IMR-90 (cell line): ENCODE data around the gene FRAS1. TPM values are rescaled to one million over a fixed set of nuclear protein-coding genes. Genes with fewer than 3 reads are reported as not detected.

Source experiments
- ATAC-seq: fragments of 200-7000 bp; cut with Tn5 transposase; 2 replicates; pipeline ENCODE4 v1.9.1; 2020; ENCODE audit warnings: low read depth, mild to moderate bottlenecking, moderate library complexity
- BruUV-seq: library from RNA; stranded (reverse); fragments of 400-500 nt; replicated peaks from 2 replicates; lab custom pipeline; 2021; lab: Mats Ljungman, UMichigan
- CTCF ChIA-PET: fragments of 300-600 bp; formaldehyde crosslinking; extraction: SDS; loops from one replicate; lab custom pipeline; 2021; ENCODE audit warnings: antibody characterized with exemption; lab: Yijun Ruan, JAX
- POLR2A ChIA-PET: fragments of 300-600 bp; sonication (Branson Sonifier 250); formaldehyde crosslinking; loops from one replicate; lab custom pipeline; 2022; ENCODE audit warnings: antibody characterized with exemption; ENCODE audit not compliant: unreplicated experiment; lab: Charles Lee
- DNase-seq: peaks from one replicate; pipeline ENCODE4 v3.0.0; 2013
- H2AFZ ChIP-seq: replicated peaks from 2 replicates; pipeline ENCODE3; 2013; ENCODE audit warnings: low read length, mild to moderate bottlenecking; ENCODE audit not compliant: poor library complexity
- H2AK5ac ChIP-seq: 2 replicates; pipeline ENCODE4 v1.6.1; 2013; ENCODE audit warnings: low read depth, low read length, inconsistent platforms
- H2AK9ac ChIP-seq: replicated peaks from 2 replicates; pipeline ENCODE3; 2013; ENCODE audit warnings: mild to moderate bottlenecking, low read depth, low read length, moderate library complexity; ENCODE audit not compliant: poor library complexity
- H2BK120ac ChIP-seq: 2 replicates; pipeline ENCODE4 v1.6.1; 2013; ENCODE audit warnings: low read depth, low read length, inconsistent platforms
- H2BK15ac ChIP-seq: 3 replicates; pipeline ENCODE4 v1.6.1; 2013; ENCODE audit warnings: low read depth, low read length, inconsistent platforms
- H2BK20ac ChIP-seq: 2 replicates; pipeline ENCODE4 v1.6.1; 2013; ENCODE audit warnings: low read depth, mild to moderate bottlenecking, inconsistent platforms, low read length, moderate library complexity
- H2BK5ac ChIP-seq: 2 replicates; pipeline ENCODE4 v1.6.1; 2013; ENCODE audit warnings: mild to moderate bottlenecking, low read depth, low read length, inconsistent platforms; ENCODE audit not compliant: poor library complexity, severe bottlenecking
- H3K14ac ChIP-seq: replicated peaks from 2 replicates; pipeline ENCODE4 v1.6.1; 2013; ENCODE audit warnings: low read depth, low read length, inconsistent platforms
- H3K18ac ChIP-seq: 2 replicates; pipeline ENCODE4 v1.6.1; 2013; ENCODE audit warnings: low read depth, low read length, control low read depth
- H3K23ac ChIP-seq: 2 replicates; pipeline ENCODE4 v1.6.1; 2013; ENCODE audit warnings: low read depth, low read length, inconsistent platforms
- H3K27ac ChIP-seq: 2 replicates; pipeline ENCODE4 v1.5.1; 2013; ENCODE audit warnings: mild to moderate bottlenecking, control low read depth, low read length; ENCODE audit not compliant: insufficient read depth
- H3K27me3 ChIP-seq: 2 replicates; pipeline ENCODE4 v1.6.1; 2013; ENCODE audit warnings: low read length; ENCODE audit not compliant: control insufficient read depth, insufficient read depth
- H3K36me3 ChIP-seq: 2 replicates; pipeline ENCODE4 v1.6.1; 2013; ENCODE audit warnings: low read length, mixed read lengths; ENCODE audit not compliant: control insufficient read depth, insufficient read depth
- H3K4ac ChIP-seq: 2 replicates; pipeline ENCODE4 v1.6.1; 2013; ENCODE audit warnings: low read depth, low read length, inconsistent platforms
- H3K4me1 ChIP-seq: 2 replicates; pipeline ENCODE4 v1.6.1; 2013; ENCODE audit warnings: low read length, mixed read lengths; ENCODE audit not compliant: control insufficient read depth, insufficient read depth
- H3K4me2 ChIP-seq: 2 replicates; pipeline ENCODE4 v1.6.1; 2013; ENCODE audit warnings: low read depth, mild to moderate bottlenecking, control low read depth, low read length, moderate library complexity
- H3K4me3 ChIP-seq: 2 replicates; pipeline ENCODE4 v1.5.1; 2013; ENCODE audit warnings: low read depth, mild to moderate bottlenecking, control low read depth, low read length, moderate library complexity; ENCODE audit not compliant: insufficient read depth
- H3K56ac ChIP-seq: 2 replicates; pipeline ENCODE4 v1.6.1; 2013; ENCODE audit warnings: low read length, inconsistent platforms; ENCODE audit not compliant: insufficient read depth; ENCODE audit errors: extremely low read depth
- H3K79me1 ChIP-seq, 2 experiments: 2 replicates each; pipeline ENCODE4 v1.6.1; 2013; ENCODE audit warnings: low read length in 2 of 2, inconsistent platforms in 1 of 2, low read depth in 1 of 2
- H3K9ac ChIP-seq: 2 replicates; pipeline ENCODE4 v1.6.1; 2013; ENCODE audit warnings: low read depth, low read length, control low read depth
- H3K9me1 ChIP-seq: 2 replicates; pipeline ENCODE4 v1.6.1; 2013; ENCODE audit warnings: low read length, inconsistent platforms; ENCODE audit not compliant: insufficient read depth
- H3K9me3 ChIP-seq: 2 replicates; pipeline ENCODE4 v1.6.1; 2013; ENCODE audit warnings: low read length; ENCODE audit not compliant: control insufficient read depth, insufficient read depth
- H4K20me1 ChIP-seq: 2 replicates; pipeline ENCODE4 v1.6.1; 2013; ENCODE audit warnings: low read length, inconsistent platforms; ENCODE audit not compliant: insufficient read depth
- H4K5ac ChIP-seq: 2 replicates; pipeline ENCODE4 v1.6.1; 2013; ENCODE audit warnings: mild to moderate bottlenecking, low read depth, low read length, control low read depth
- H4K8ac ChIP-seq, 2 experiments: 2 replicates each; pipeline ENCODE4 v1.6.1; 2013; ENCODE audit warnings: low read depth in 2 of 2, low read length in 2 of 2, control low read depth in 1 of 2, inconsistent platforms in 1 of 2
- H4K91ac ChIP-seq: 2 replicates; pipeline ENCODE4 v1.6.1; 2013; ENCODE audit warnings: low read depth, low read length, inconsistent platforms; ENCODE audit not compliant: insufficient read depth
- CEBPB ChIP-seq: IDR thresholded peaks from 2 replicates; pipeline ENCODE4 v1.6.1; 2012; ENCODE audit warnings: low read depth, low read length, improper control_type of control experiment
- CHD1 ChIP-seq: IDR thresholded peaks from 2 replicates; pipeline ENCODE4 v1.6.1; 2012; ENCODE audit warnings: low read depth, low read length, improper control_type of control experiment
- CTCF ChIP-seq: conservative IDR thresholded peaks from 2 replicates; pipeline ENCODE4 v1.5.1; 2012; ENCODE audit warnings: mild to moderate bottlenecking, low read depth, low read length, improper control_type of control experiment
- ELK1 ChIP-seq: fragments of 150-350 bp; IDR thresholded peaks from 2 replicates; pipeline ENCODE4 v1.6.1; 2016; ENCODE audit warnings: low read depth, mild to moderate bottlenecking, low read length, moderate library complexity, borderline replicate concordance
- FOS ChIP-seq: fragments of 150-350 bp; IDR thresholded peaks from 2 replicates; pipeline ENCODE4 v1.6.1; 2016; ENCODE audit warnings: low read depth, low read length
- MAFK ChIP-seq: IDR thresholded peaks from 2 replicates; pipeline ENCODE4 v1.6.1; 2012; ENCODE audit warnings: low read depth, low read length, improper control_type of control experiment
- MAZ ChIP-seq: IDR thresholded peaks from 2 replicates; pipeline ENCODE4 v1.6.1; 2012; ENCODE audit warnings: low read depth, mild to moderate bottlenecking, low read length, improper control_type of control experiment, moderate library complexity, borderline replicate concordance
- MXI1 ChIP-seq: IDR thresholded peaks from 2 replicates; pipeline ENCODE4 v1.6.1; 2012; ENCODE audit warnings: low read depth, mild to moderate bottlenecking, low read length, moderate library complexity, borderline replicate concordance
- NFE2L2 ChIP-seq: fragments of 150-350 bp; IDR thresholded peaks from 2 replicates; pipeline ENCODE4 v1.6.1; 2016; ENCODE audit warnings: low read depth, mild to moderate bottlenecking, low read length
- POLR2A ChIP-seq: IDR thresholded peaks from 2 replicates; pipeline ENCODE4 v1.6.1; 2012; ENCODE audit warnings: mild to moderate bottlenecking, low read depth, low read length
- RCOR1 ChIP-seq: IDR thresholded peaks from 2 replicates; pipeline ENCODE4 v1.6.1; 2012; ENCODE audit warnings: mild to moderate bottlenecking, low read length, improper control_type of control experiment; ENCODE audit not compliant: insufficient replicate concordance
- RFX5 ChIP-seq: IDR thresholded peaks from 2 replicates; pipeline ENCODE4 v1.8.0; 2012; ENCODE audit warnings: low read depth, mild to moderate bottlenecking, low read length, moderate library complexity
- SMC3 ChIP-seq: fragments of 150-350 bp; IDR thresholded peaks from 2 replicates; pipeline ENCODE4 v1.6.1; 2016; ENCODE audit warnings: low read depth, mild to moderate bottlenecking, antibody characterized with exemption, low read length, moderate library complexity
- USF2 ChIP-seq: fragments of 150-350 bp; IDR thresholded peaks from 2 replicates; pipeline ENCODE4 v1.6.1; 2017; ENCODE audit warnings: mild to moderate bottlenecking, antibody characterized with exemption, low read length, low read depth
- WGBS, 2 experiments: methylation state at CpG; one replicate each; pipeline versions ENCODE4 v1.1.5 to v1.1.7; 2013; ENCODE audit warnings: missing lambda C conversion rate in 2 of 2; ENCODE audit not compliant: insufficient read length in 1 of 2; ENCODE audit errors: extremely low coverage in 2 of 2; 5-methylcytosine and 5-hydroxymethylcytosine counted together
- dilution Hi-C: fragments of 300-500 bp; cut with HindIII; formaldehyde crosslinking; loops from one replicate; pipeline ENCODE4 v1.14.3; 2018; ENCODE audit warnings: low sequenced_read_pairs; ENCODE audit not compliant: unreplicated experiment
- in situ Hi-C: fragments of 300-500 bp; cut with MboI; formaldehyde crosslinking; loops from 3 replicates; pipeline ENCODE4 v1.14.3; 2019; ENCODE audit warnings: low sequenced_read_pairs, inconsistent platforms, mixed read lengths
- intact Hi-C: fragments of 100-400 bp; cut with micrococcal nuclease; formaldehyde crosslinking; loops from 2 replicates; pipeline ENCODE4 v1.10.0; 2022
- polyA plus RNA-seq, 3 experiments: library from polyadenylated mRNA; depleted of rRNA; stranded (reverse); fragments of >200 nt; gene quantifications; 2 replicates each; pipeline ENCODE4 v1.2.3, GENCODE V29; 2012; ENCODE audit warnings: low replicate concordance in 1 of 3
- total RNA-seq: library from RNA; depleted of rRNA; stranded (reverse); fragments of >200 nt; gene quantifications from 2 replicates; pipeline ENCODE4 v1.2.3, GENCODE V29; 2012

The FRAS1 gene
- total and polyA plus RNA-seq, 2 of the 4 experiments (the other 2 are of a cell fraction), result under 0.01 to 0.03 TPM

DNA sequence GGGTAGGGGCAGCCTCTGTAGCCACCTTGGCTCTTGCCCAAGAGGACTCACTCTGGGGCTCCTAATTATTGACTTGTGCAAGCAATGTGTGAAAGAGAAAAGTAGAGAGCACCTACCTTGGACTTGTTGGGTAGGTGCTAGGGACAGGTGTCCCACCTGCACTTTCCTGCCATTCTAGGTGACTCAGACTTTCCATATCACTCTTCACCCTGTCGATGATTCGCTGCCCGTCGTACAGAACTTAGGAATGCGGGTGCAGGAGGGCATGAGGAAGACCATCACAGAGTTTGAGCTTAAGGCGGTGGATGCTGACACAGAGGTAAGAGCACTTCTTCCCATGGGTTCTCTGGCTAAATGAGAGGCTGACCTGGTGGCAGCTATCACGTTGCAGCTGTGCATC is 407.1 kb downstream of the FRAS1 start:
- Histone ChIP-seq H3K14ac (no peak overlapping the region), H3K27me3 (0 out of 2 replicates have a peak, but pooled peaks cover 6% of the 10 kb centered on the region), H3K79me1 (no peaks in the 10 kb centered on the region), H3K4me1 (no peaks in the 10 kb centered on the region), H3K18ac (no peak overlapping the region), H2BK15ac (no peak overlapping the region), H3K27ac (no peak overlapping the region), H3K4ac (no peak overlapping the region), H4K91ac (no peak overlapping the region), H4K8ac (no peak overlapping the region), H3K36me3 (no peaks in the 10 kb centered on the region), H3K9me1 (no peaks in the 10 kb centered on the region), H2AFZ (peak overlapping the region; percentile 38), H3K4me2 (no peak overlapping the region), H4K5ac (no peak overlapping the region), H2BK5ac (no peak overlapping the region), H3K23ac (no peak overlapping the region), H3K4me3 (no peak overlapping the region), H2BK20ac (no peak overlapping the region), H2AK5ac (no peak overlapping the region), H3K56ac (no peak overlapping the region), H4K20me1 (no peaks in the 10 kb centered on the region), H2BK120ac (no peak overlapping the region), H2AK9ac (no peak overlapping the region), H3K9ac (no peak overlapping the region), H3K9me3 (no peaks in the 10 kb centered on the region)
- intact Hi-C loops, result no loop called here
- no TSS peak for BruUV-seq
- CTCF ChIA-PET, result no interaction called here
- POLR2A ChIA-PET, result interaction anchor here (0.5 kb wide), 1 partner anchor 26 kb away, joined by 3 read pairs; no protein-coding TSS in a partner anchor
- ATAC-seq (no peak), DNase-seq (no peak)
- dilution Hi-C loops, result no loop called here
- WGBS, 2 experiments, result 60% methylated on average over 1 of the region's 7 CpGs; no CpG with 5 or more reads in 1 of the 2 experiments
- in situ Hi-C loops, result no loop called here
- TF ChIP-seq USF2, result no peak
- no peak for TF ChIP-seq RFX5
- no peak for TF ChIP-seq NFE2L2
- no peak for TF ChIP-seq MXI1
- no peak for TF ChIP-seq RCOR1
- no peak for TF ChIP-seq MAZ
- no peak for TF ChIP-seq ELK1
- TF ChIP-seq CTCF, result no peak
- TF ChIP-seq SMC3, result no peak
- no peak for TF ChIP-seq POLR2A
- TF ChIP-seq CHD1, result no peak
- TF ChIP-seq CEBPB, result no peak
- TF ChIP-seq MAFK, result no peak
- no peak for TF ChIP-seq FOS
